ENCODE data around the gene SCAMP3. TPM values are rescaled to one million over a fixed set of nuclear protein-coding genes. Genes with fewer than 3 reads are reported as not detected.
"Not testable (repeated sequence)": the region's sequence is repeated elsewhere in the genome, so short reads cannot be mapped to it uniquely, and the experiment has no call there.

The SCAMP3 gene
- 136 and 169 TPM in 2 replicates for total RNA-seq (2014; rRNA removed; shearing (Covaris generic))

- DNase-seq (ENCODE audit: low spot score) = peak; percentile 99
These were observed at the start of gene SCAMP3 for GRCh38 chr1:155261852-155262673. Gene SCAMP3, minus strand, starts transcription at chr1:155262360. Its CDS starts 209 bp downstream, at chr1:155262151.

GRCh38 chr1:155309423-155310021 lies 47.4 kb upstream of the SCAMP3 start:
- DNase-seq (ENCODE audit: low spot score) = peak; percentile 40

GRCh38 chr1:155308493-155309422 lies 46.6 kb upstream of the SCAMP3 start, which contains the start of gene FDPS:
Gene FDPS, plus strand, starts transcription at chr1:155308866. Its CDS starts 924 bp downstream, at chr1:155309790.
- peak; percentile 100 for DNase-seq (ENCODE audit: low spot score)

GRCh38 chr1:155307247-155307740 lies 45.1 kb upstream of the SCAMP3 start:
- peak; percentile 55 for DNase-seq (ENCODE audit: low spot score)

- peak; percentile 62 for DNase-seq (ENCODE audit: low spot score)
These were observed 43.8 kb upstream of the SCAMP3 start for GRCh38 chr1:155305881-155306391.

GRCh38 chr1:155304558-155305063 lies 42.5 kb upstream of the SCAMP3 start:
- no peak for DNase-seq (ENCODE audit: low spot score)

GRCh38 chr1:155301342-155301841 lies 39.2 kb upstream of the SCAMP3 start, which contains the start of gene PKLR:
Gene PKLR, minus strand, starts transcription at chr1:155301438. Its CDS starts 43 bp downstream, at chr1:155301395.
- DNase-seq (ENCODE audit: low spot score) = no peak

GRCh38 chr1:155300553-155301329 lies 38.6 kb upstream of the SCAMP3 start:
- no peak for DNase-seq (ENCODE audit: low spot score)

GRCh38 chr1:155300024-155300423 lies 37.9 kb upstream of the SCAMP3 start:
- no peak for DNase-seq (ENCODE audit: low spot score)

GRCh38 chr1:155297384-155297783 lies 35.2 kb upstream of the SCAMP3 start:
- DNase-seq (ENCODE audit: low spot score) = no peak

- DNase-seq (ENCODE audit: low spot score) = no peak
These were observed 34.5 kb upstream of the SCAMP3 start for GRCh38 chr1:155296661-155297060.

- DNase-seq (ENCODE audit: low spot score) = no peak
These were observed 33.7 kb upstream of the SCAMP3 start for GRCh38 chr1:155295942-155296267.

- DNase-seq (ENCODE audit: low spot score) = no peak
These were observed 33.2 kb upstream of the SCAMP3 start for GRCh38 chr1:155295183-155295941.

- DNase-seq (ENCODE audit: low spot score) = no peak
These were observed 32.5 kb upstream of the SCAMP3 start for GRCh38 chr1:155294520-155295182.

GRCh38 chr1:155293086-155293749 lies 31.1 kb upstream of the SCAMP3 start:
- no peak for DNase-seq (ENCODE audit: low spot score)

GRCh38 chr1:155291006-155291405 lies 28.8 kb upstream of the SCAMP3 start:
- not testable (repeated sequence) for DNase-seq (ENCODE audit: low spot score)

- no peak for DNase-seq (ENCODE audit: low spot score)
These were observed 25.9 kb upstream of the SCAMP3 start for GRCh38 chr1:155287987-155288543.

GRCh38 chr1:155286544-155286943 lies 24.4 kb upstream of the SCAMP3 start:
- DNase-seq (ENCODE audit: low spot score) = no peak

All from A172 (cell line).